Fibroblast of the aortic adventitia (primary cell): ENCODE data around the gene ZNF444. TPM values are rescaled to one million over a fixed set of nuclear protein-coding genes. Genes with fewer than 3 reads are reported as not detected.

Experiments
- DNase-seq: peaks from one replicate; pipeline ENCODE4 v3.0.0-alpha.2; 2010; ENCODE audit warnings: low read depth
- H3K4me3 ChIP-seq: 2 replicates; pipeline ENCODE4 v1.5.1; 2011; ENCODE audit warnings: low read depth, mild to moderate bottlenecking, control low read depth, low read length, moderate library complexity
- CTCF ChIP-seq: IDR thresholded peaks from 2 replicates; pipeline ENCODE4 v1.5.1; 2011; ENCODE audit warnings: mild to moderate bottlenecking, low read length, control low read depth, inconsistent platforms; ENCODE audit not compliant: insufficient read depth
- total RNA-seq: library from RNA; depleted of rRNA; stranded (reverse); fragments of >200 nt; gene quantifications from 2 replicates; pipeline ENCODE4 v1.2.3, GENCODE V29; 2012; ENCODE audit warnings: low replicate concordance

ZNF444 gene
- 12.9 and 19.5 TPM in 2 replicates for total RNA-seq

GRCh38 chr19:56140583-56141416, at the start of gene ZNF444:
Gene ZNF444, plus strand, starts transcription at chr19:56141287. Its CDS starts 5,625 bp downstream, at chr19:56146912.
- DNase-seq, result peak; percentile 99
- H3K4me3 ChIP-seq, result peak within 1 kb of the TSS; percentile 78
- TF ChIP-seq CTCF, result no peak

GRCh38 chr19:56091751-56092546, 49.1 kb upstream of the ZNF444 start:
- no peak for DNase-seq
- H3K4me3 ChIP-seq, result no peak overlapping the region
- TF ChIP-seq CTCF, result no peak

GRCh38 chr19:56092685-56093631, 48.1 kb upstream of the ZNF444 start:
- no peak overlapping the region for H3K4me3 ChIP-seq
- DNase-seq, result no peak
- no peak for TF ChIP-seq CTCF

- H3K4me3 ChIP-seq, result no peak overlapping the region
- TF ChIP-seq CTCF, result no peak
- no peak for DNase-seq
These were observed 46.6 kb upstream of the ZNF444 start for GRCh38 chr19:56094449-56094848.

- H3K4me3 ChIP-seq, result no peak overlapping the region
- TF ChIP-seq CTCF, result no peak
- no peak for DNase-seq
These were observed 44.4 kb upstream of the ZNF444 start for GRCh38 chr19:56096665-56097064.

GRCh38 chr19:56097306-56097705, 43.8 kb upstream of the ZNF444 start:
- no peak for TF ChIP-seq CTCF
- DNase-seq, result no peak
- H3K4me3 ChIP-seq, result no peak overlapping the region
